ENCODE results near the gene SYTL3. TPM values are rescaled to one million over a fixed set of nuclear protein-coding genes. Genes with fewer than 3 reads are reported as not detected.
A peak's percentile ranks its signal among the peaks of the same experiment; 100 is the strongest.

The SYTL3 gene
- total and polyA plus RNA-seq, 7 donors: 1.6 to 6.9 (median 3.3) TPM

GRCh38 chr6:158624684-158625682, 24.9 kb upstream of the SYTL3 start:
- H3K36me3 ChIP-seq: peaks cover 0 to 71% (median 8%) of the 10 kb centered on the region in 4 donors
- no peak overlapping the region for H3K4me3 ChIP-seq
- no peak for TF ChIP-seq POLR2AphosphoS5 (IDR thresholded peaks at IDR 0.05)
- TF ChIP-seq, protein P1, sequence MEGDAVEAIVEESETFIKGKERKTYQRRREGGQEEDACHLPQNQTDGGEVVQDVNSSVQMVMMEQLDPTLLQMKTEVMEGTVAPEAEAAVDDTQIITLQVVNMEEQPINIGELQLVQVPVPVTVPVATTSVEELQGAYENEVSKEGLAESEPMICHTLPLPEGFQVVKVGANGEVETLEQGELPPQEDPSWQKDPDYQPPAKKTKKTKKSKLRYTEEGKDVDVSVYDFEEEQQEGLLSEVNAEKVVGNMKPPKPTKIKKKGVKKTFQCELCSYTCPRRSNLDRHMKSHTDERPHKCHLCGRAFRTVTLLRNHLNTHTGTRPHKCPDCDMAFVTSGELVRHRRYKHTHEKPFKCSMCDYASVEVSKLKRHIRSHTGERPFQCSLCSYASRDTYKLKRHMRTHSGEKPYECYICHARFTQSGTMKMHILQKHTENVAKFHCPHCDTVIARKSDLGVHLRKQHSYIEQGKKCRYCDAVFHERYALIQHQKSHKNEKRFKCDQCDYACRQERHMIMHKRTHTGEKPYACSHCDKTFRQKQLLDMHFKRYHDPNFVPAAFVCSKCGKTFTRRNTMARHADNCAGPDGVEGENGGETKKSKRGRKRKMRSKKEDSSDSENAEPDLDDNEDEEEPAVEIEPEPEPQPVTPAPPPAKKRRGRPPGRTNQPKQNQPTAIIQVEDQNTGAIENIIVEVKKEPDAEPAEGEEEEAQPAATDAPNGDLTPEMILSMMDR (IDR thresholded peaks at IDR 0.05): no peak
- no peak for TF ChIP-seq EP300 (IDR thresholded peaks at IDR 0.05)
- TF ChIP-seq POLR2A (IDR thresholded peaks at IDR 0.05): no peak
- no peaks in the 10 kb centered on the region for H3K4me1 ChIP-seq
- no peaks in the 10 kb centered on the region for H3K9me3 ChIP-seq
- no peaks in the 10 kb centered on the region for H3K27me3 ChIP-seq
- 94 to 95% methylated on average over 25 of the region's 25 CpGs for WGBS, 2 donors
- DNase-seq: no peak
- peak overlapping the region in 1 of 4 donors; percentile 17 for H3K27ac ChIP-seq
- intact Hi-C loops (cut with DNase I): no loop called here

- H3K9me3 ChIP-seq: no peaks in the 10 kb centered on the region
- DNase-seq: no peak
- H3K4me1 ChIP-seq: peaks cover 0 to 7% (median 4%) of the 10 kb centered on the region in 4 donors
- H3K4me3 ChIP-seq: no peak overlapping the region
- intact Hi-C loops (cut with DNase I): no loop called here
- 90 to 94% methylated on average over 15 of the region's 15 CpGs for WGBS, 2 donors
- H3K27me3 ChIP-seq: no peaks in the 10 kb centered on the region
- H3K27ac ChIP-seq: no peak overlapping the region
- TF ChIP-seq POLR2AphosphoS5 (IDR thresholded peaks at IDR 0.05) (no peak), POLR2A (IDR thresholded peaks at IDR 0.05) (no peak), EP300 (IDR thresholded peaks at IDR 0.05) (no peak)
- TF ChIP-seq, protein P1 (IDR thresholded peaks at IDR 0.05): no peak
- peaks cover 0 to 68% (median 8%) of the 10 kb centered on the region in 4 donors for H3K36me3 ChIP-seq
These were observed 24.0 kb upstream of the SYTL3 start for GRCh38 chr6:158625881-158626305.

DNA sequence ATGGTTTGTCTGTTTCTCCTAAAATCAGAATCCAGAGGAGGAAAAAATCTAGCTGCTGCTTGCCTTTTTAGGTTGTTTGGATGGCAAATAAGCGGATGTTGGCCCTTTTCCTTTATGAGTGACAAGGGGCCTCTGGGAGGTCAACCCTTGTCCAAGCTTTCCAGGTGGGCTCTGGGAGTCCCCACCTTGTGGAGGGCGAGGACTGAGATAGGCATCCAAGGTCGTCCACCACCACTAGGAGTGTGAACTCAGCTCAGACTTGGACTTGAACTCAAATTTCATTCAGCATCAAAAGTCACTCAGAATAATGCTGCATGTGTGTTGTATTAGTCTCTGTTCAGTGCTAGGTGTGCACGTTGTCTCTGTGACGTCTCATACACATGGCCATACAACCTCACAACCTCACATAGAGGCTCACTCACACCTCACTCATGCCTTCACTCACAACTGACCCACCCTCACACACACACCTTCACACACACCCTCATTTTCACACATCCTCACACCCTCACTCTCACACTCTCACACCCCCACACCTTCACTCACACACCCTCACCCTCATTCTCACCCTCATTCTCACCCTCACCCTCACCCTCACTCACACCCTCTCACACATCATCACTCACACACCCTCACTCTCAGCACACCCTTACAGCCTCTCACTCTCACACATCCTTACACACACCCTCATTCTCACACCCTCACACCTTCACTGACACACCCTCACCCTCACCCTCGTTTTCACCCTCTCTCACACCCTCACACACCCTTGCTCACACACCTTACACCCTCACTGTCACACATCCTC, 23.3 kb upstream of the SYTL3 start:
- WGBS, 2 donors: 75 to 88% methylated on average over 6 of the region's 6 CpGs
- intact Hi-C loops (cut with DNase I): no loop called here
- Histone ChIP-seq H3K4me1 (peaks cover 0 to 13% (median 10%) of the 10 kb centered on the region in 4 donors), H3K27ac (no peak overlapping the region), H3K4me3 (no peak overlapping the region), H3K27me3 (no peaks in the 10 kb centered on the region), H3K36me3 (peaks cover 0 to 62% (median 8%) of the 10 kb centered on the region in 4 donors), H3K9me3 (no peaks in the 10 kb centered on the region)
- TF ChIP-seq POLR2AphosphoS5 (IDR thresholded peaks at IDR 0.05): no peak
- no peak for DNase-seq

GRCh38 chr6:158627168-158627939, 22.5 kb upstream of the SYTL3 start:
- DNase-seq: no peak
- intact Hi-C loops (cut with DNase I): no loop called here
- Histone ChIP-seq H3K27ac (no peak overlapping the region), H3K4me1 (peaks cover 0 to 18% (median 11%) of the 10 kb centered on the region in 4 donors), H3K27me3 (no peaks in the 10 kb centered on the region), H3K36me3 (peaks cover 0 to 54% (median 8%) of the 10 kb centered on the region in 4 donors), H3K9me3 (no peaks in the 10 kb centered on the region), H3K4me3 (no peak overlapping the region)
- 95% methylated on average over 20 of the region's 20 CpGs for WGBS, 2 donors
- TF ChIP-seq, protein P1 (IDR thresholded peaks at IDR 0.05): no peak
- no peak for TF ChIP-seq POLR2AphosphoS5 (IDR thresholded peaks at IDR 0.05)
- TF ChIP-seq EP300 (IDR thresholded peaks at IDR 0.05): no peak
- TF ChIP-seq POLR2A (IDR thresholded peaks at IDR 0.05): no peak
